DOHH2 (cell line): ENCODE measurements around the gene ZNF443.
"Not testable (repeated sequence)": the region's sequence is repeated elsewhere in the genome, so short reads cannot be mapped to it uniquely, and the experiment has no call there.

Source experiments
- H3F3A ChIP-seq: fragments of 200-600 bp; sonication (generic), shearing (Covaris generic); 2 replicates; pipeline ENCODE4 v1.6.0; 2016; ENCODE audit warnings: antibody characterized with exemption, mild to moderate bottlenecking; ENCODE audit not compliant: control insufficient read depth, insufficient read depth
- H3K27ac ChIP-seq: fragments of 200-600 bp; sonication (generic); 2 replicates; pipeline ENCODE4 v1.5.1; 2014; ENCODE audit warnings: low read depth, mild to moderate bottlenecking, low read length, moderate library complexity
- H3K27me3 ChIP-seq: fragments of 200-600 bp; sonication (generic); 2 replicates; pipeline ENCODE4 v1.6.1; 2014; ENCODE audit warnings: mild to moderate bottlenecking, low read length, mixed read lengths; ENCODE audit not compliant: control insufficient read depth
- H3K36me3 ChIP-seq: fragments of 200-600 bp; sonication (generic); 2 replicates; pipeline ENCODE4 v1.6.1; 2014; ENCODE audit warnings: mild to moderate bottlenecking, low read length, moderate library complexity, mixed read lengths; ENCODE audit not compliant: control insufficient read depth
- H3K4me1 ChIP-seq: fragments of 200-600 bp; sonication (generic); 2 replicates; pipeline ENCODE4 v1.6.1; 2014; ENCODE audit warnings: mild to moderate bottlenecking, low read length, mixed read lengths; ENCODE audit not compliant: control insufficient read depth
- H3K4me2 ChIP-seq: fragments of 200-600 bp; sonication (generic); 2 replicates; pipeline ENCODE4 v1.6.0; 2014; ENCODE audit warnings: mild to moderate bottlenecking, low read length, moderate library complexity
- H3K4me3 ChIP-seq: fragments of 200-600 bp; sonication (generic); 2 replicates; pipeline ENCODE4 v1.5.1; 2014; ENCODE audit warnings: mild to moderate bottlenecking, low read length, mixed read lengths
- H3K79me2 ChIP-seq: fragments of 200-600 bp; sonication (generic); 2 replicates; pipeline ENCODE4 v1.6.1; 2014; ENCODE audit warnings: mild to moderate bottlenecking, low read length, mixed read lengths; ENCODE audit not compliant: control insufficient read depth
- H3K9me2 ChIP-seq: fragments of 200-600 bp; sonication (generic); replicated peaks from 2 replicates; pipeline ENCODE4 v1.6.1; 2014; ENCODE audit warnings: mild to moderate bottlenecking, low read length, mixed read lengths; ENCODE audit not compliant: control insufficient read depth
- H3K9me3 ChIP-seq: fragments of 200-600 bp; sonication (generic); 2 replicates; pipeline ENCODE4 v1.6.1; 2014; ENCODE audit warnings: antibody characterized with exemption, low read length, mixed read lengths; ENCODE audit not compliant: control insufficient read depth, insufficient read depth
- H4K20me1 ChIP-seq: fragments of 200-600 bp; sonication (generic); 2 replicates; pipeline ENCODE4 v1.6.0; 2014; ENCODE audit warnings: low read depth, mild to moderate bottlenecking, antibody characterized with exemption, low read length, moderate library complexity; ENCODE audit not compliant: control insufficient read depth, insufficient read depth
- CTCF ChIP-seq: fragments of 200-600 bp; sonication (generic); IDR thresholded peaks from one replicate; pipeline ENCODE4 v1.5.1; 2014; ENCODE audit warnings: antibody characterized with exemption, mild to moderate bottlenecking, low read depth, low read length; ENCODE audit not compliant: poor library complexity, severe bottlenecking
- EZH2phosphoT487 ChIP-seq: fragments of 200-600 bp; sonication (generic); IDR thresholded peaks from 2 replicates; pipeline ENCODE4 v1.6.1; 2017; ENCODE audit warnings: borderline replicate concordance, mild to moderate bottlenecking, antibody characterized with exemption, low read length, moderate library complexity, mixed read lengths

The ZNF443 gene

DNA sequence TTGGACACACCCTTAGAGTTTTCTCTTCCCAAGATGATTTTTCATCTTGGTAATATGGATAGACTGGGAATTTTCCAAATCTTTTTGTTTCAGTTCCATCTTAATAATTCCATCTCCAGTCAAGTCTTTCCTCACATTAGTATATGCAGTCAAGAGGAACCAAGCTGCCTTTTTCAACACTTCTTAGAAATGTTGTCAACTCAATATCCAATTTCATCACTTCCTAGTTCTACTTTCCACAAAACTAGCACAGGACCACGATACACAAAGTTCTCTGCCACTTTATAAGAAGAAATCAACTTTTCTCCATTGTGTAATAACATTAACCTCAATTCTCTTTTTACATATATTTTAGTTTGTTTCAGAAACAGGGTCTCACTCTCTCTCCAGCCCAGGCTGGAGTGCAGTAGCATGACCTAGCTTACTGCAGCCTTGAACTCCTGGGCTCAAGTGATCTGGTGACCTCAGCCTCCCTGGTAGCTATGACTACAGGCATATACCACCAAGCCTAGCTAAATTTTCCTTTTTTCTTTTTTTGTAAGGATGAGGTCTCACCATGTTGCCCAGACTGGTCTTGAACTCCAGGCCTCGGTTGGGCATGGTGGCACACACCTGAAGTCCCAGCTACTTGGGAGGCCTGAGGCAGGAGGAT lies 15.5 kb downstream of the ZNF443 start:
- no peaks in the 10 kb centered on the region for H3K9me3 ChIP-seq
- no peaks in the 10 kb centered on the region for H3K36me3 ChIP-seq
- H3K27me3 ChIP-seq = no peaks in the 10 kb centered on the region
- no peak overlapping the region for H3K27ac ChIP-seq
- TF ChIP-seq CTCF (no peak), EZH2phosphoT487 (no peak)
- H3F3A ChIP-seq = no peaks in the 10 kb centered on the region
- no peaks in the 10 kb centered on the region for H3K4me1 ChIP-seq
- H3K4me2 ChIP-seq = no peak overlapping the region
- H4K20me1 ChIP-seq = no peaks in the 10 kb centered on the region
- no peak overlapping the region for H3K4me3 ChIP-seq
- H3K79me2 ChIP-seq = no peaks in the 10 kb centered on the region
- H3K9me2 ChIP-seq = no peaks in the 10 kb centered on the region

DNA sequence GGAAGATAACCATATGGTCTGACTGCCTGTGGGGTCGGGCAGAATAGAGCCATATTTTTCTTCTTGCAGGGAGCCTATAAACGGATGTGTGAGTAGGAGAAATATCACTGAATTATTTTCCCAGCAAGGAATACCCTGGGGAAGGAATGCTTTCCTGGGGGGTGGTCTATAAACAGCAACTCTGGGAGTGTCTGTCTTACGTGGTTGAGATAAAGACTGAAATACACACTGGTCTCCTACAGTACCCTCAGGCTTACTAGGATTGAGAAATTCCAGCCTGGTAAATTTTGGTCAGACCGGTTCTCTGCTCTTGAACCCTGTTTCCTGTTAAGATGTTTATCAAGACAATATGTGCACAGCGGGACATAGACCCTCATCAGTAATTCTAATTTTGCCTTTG lies 23.5 kb downstream of the ZNF443 start:
- H3F3A ChIP-seq, H3K9me2 ChIP-seq, H3K4me2 ChIP-seq, H3K36me3 ChIP-seq, H3K27ac ChIP-seq, H3K79me2 ChIP-seq, H3K4me1 ChIP-seq, H4K20me1 ChIP-seq, H3K9me3 ChIP-seq, H3K4me3 ChIP-seq, H3K27me3 ChIP-seq: not testable (repeated sequence)

GRCh38 chr19:12411893-12412292 lies 28.9 kb downstream of the ZNF443 start:
- H3K79me2 ChIP-seq = no peaks in the 10 kb centered on the region
- H3K9me2 ChIP-seq = no peaks in the 10 kb centered on the region
- H3K9me3 ChIP-seq = no peaks in the 10 kb centered on the region

More at GRCh38 chr19:12411893-12412292, 28.9 kb downstream of the ZNF443 start:
- Histone ChIP-seq H3K4me2 (no peak overlapping the region), H4K20me1 (no peaks in the 10 kb centered on the region), H3F3A (no peaks in the 10 kb centered on the region), H3K4me1 (no peaks in the 10 kb centered on the region), H3K27me3 (no peaks in the 10 kb centered on the region), H3K27ac (no peak overlapping the region), H3K4me3 (no peak overlapping the region), H3K36me3 (no peaks in the 10 kb centered on the region)
- TF ChIP-seq EZH2phosphoT487 = no peak
- no peak for TF ChIP-seq CTCF
